GM19397 (cell line): ENCODE measurements around the gene GABRB1.

Experiments used
- ATAC-seq: cut with Tn5 transposase; IDR thresholded peaks from one replicate; pipeline ENCODE4 v1.9.1; 2021; ENCODE audit warnings: mild to moderate bottlenecking, moderate library complexity; ENCODE audit not compliant: unreplicated experiment

The GABRB1 gene

GRCh38 chr4:47031011-47031678, at the start of gene GABRB1:
Gene GABRB1 (plus strand): TSS chr4:47031567.
- ATAC-seq: no peak

DNA sequence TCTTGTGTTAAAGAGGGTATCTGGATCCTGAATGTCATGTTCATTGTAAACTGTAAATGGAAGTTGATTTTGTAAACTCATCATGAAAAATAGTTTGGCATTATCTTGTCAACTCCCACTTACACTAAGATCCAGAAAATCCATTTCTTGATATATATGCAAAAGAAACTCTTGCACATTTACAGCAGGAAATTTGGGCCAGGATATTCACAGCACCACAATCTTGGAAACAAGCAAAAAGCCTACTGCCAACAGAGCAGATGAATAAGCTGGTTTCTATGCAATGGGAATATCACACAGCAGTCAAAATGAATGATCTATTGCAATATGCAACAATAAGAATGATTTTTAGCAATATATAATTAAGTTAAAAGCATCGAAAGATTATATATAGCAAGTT, 46.6 kb upstream of the GABRB1 start:
- ATAC-seq: no peak

GRCh38 chr4:46986922-46987638, 44.3 kb upstream of the GABRB1 start:
- no peak for ATAC-seq

DNA sequence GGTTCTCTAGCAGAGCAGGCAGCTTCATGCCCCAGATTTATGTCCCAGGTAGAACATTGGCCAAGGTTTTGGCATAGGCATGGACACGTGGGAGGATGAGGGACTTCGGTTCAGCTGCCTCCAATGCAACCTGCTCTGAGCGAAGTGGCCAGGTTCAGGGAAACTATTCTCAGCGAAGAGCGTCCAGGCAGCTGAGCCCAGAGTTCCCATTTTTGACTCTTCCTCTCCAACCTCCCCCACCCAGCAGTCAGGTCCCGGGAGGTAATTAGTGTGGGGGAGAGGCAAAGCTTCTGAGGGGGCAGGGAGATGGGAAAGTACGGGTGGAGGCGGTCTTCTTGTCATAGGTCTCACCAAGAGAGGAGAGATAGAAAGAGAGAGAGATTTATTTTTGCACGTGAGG, 39.0 kb upstream of the GABRB1 start:
- ATAC-seq: no peak

DNA sequence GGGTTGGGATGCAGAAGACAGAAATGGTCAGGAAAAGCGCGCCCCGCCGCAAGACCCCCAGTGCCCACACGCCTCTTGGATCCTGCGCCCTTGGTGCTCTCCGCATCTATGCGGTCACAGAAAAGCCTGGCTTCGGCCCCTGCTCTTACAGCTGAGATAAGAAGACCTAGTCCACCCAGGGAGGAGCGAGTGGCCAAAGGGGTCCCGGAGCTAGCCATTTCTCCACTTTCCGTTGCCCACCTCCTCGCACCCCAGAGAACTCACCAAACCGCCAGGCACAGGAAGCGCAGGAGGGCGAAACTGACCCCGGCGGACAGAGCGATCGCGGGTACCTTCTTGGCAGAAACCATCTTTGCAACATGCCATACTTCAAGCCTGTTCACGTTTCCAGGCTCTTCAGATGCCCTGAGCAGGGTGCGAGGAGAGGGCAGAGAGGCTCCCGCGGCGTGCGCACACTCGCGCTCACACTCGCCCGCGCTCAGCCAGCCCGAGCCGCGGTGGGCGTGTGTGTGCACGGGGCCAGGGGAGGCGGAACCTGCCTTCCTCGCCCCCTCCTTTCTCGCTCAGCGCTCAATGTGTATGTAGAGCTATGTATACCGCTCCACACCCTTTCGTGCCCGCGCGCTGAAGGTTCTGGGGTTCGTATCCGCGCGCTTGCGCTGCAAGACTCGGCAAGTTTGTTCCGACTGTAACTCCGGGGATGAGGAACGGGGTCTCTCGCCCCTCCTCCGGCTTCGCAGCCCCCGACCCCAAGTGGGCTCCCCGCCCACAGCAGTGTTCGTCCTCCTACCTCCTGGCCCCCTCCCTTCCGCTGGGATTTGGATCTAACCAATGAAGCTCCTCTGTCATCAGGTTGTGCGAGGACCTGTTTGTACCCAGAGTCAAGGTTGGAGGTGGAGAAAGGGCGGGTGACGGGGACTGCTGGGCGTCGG, 38.0 kb upstream of the GABRB1 start, which contains the start of gene GABRA4:
GABRA4 (minus strand) TSS at position 507 of the 932 bp plus-strand sequence; CDS start at position 350, 157 bp downstream.
- no peak for ATAC-seq

GRCh38 chr4:46994007-46994405, 37.4 kb upstream of the GABRB1 start:
- no peak for ATAC-seq

- ATAC-seq: no peak
These were observed 31.8 kb upstream of the GABRB1 start for GRCh38 chr4:46999566-46999965.

DNA sequence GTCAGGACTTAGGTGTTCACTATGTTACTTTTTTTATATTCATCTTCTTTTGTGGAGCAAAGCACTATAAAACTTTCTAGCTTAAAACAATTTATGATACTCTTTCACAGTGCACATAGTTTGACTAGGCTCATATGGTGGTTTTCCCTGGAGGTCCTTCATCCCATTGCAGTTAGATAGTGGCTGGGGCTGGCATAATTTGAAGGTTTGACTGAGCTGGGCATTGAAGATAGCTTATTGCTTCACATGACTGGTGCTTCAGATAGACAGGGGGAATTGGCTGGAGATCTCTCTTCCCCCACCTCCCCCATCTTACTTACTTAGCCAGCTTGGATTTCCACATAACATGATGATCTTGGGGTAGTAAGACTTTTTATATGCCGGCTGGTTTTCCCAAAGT, 31.0 kb upstream of the GABRB1 start:
- no peak for ATAC-seq

DNA sequence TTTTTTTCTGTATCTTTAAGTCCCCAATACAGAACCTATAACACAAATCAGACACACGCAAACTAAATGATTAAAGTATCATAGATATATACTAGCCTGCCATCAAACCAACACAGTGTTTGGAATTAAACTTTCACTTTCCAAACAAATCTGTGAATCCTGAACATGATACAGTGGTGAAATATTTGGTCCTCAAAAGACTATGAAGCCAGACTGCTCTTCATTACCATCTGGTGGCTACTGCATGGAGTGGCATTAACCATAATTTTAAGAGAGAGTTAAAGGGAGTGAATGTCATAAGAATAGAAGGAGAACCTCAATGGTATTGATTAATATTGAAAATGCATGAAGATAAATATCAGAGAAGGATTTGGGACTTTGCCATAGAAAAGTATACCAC, 28.8 kb upstream of the GABRB1 start:
- no peak for ATAC-seq

DNA sequence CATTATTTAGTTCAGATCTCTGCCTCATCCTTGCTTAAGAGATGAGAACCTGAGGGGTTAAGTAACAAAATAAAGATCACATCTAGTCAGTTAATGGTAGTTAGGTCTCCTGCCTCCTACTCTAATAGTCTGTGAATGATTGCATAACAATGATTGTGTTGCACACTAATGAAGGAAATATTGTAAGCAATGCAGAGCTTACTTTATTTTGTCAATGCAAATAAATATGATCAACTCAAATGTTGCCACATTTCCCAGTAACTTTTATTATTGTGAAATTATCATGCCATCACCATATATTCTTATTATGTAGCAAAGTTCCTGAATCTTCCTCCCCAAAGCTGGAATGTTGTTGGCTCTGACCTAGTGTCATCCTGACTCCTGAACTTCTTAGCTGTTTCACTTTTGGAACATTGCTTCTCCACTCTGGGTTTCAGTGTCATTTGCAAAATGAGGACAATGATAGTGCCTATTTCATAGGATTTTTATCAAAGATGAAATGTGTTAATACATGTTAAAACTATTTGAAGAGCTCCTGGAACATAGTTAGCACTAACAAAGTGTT, 20.9 kb upstream of the GABRB1 start:
- ATAC-seq: peak; percentile 17

- peak; percentile 75 for ATAC-seq
These were observed 20.4 kb upstream of the GABRB1 start for GRCh38 chr4:47010912-47011446.

- ATAC-seq: no peak
These were observed 18.7 kb upstream of the GABRB1 start for GRCh38 chr4:47012676-47013075.

DNA sequence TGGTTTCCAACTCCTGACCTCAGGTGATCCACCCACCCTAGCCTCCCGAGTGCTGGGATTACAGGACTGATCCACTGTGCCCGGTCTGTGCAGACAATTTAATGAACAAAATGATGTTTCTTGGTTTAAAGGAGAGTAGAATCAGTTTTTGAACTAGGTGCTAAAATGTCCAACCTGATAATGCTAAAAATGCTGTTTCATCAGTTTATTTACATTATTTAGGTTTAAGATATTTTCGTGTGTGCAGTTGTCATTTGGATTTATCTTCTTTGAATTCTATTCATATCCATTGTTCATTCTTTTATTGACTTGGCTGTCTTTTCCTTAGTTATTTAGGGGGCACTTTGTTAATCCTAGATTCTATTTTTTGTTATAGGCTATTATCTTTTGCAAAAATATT, 18.0 kb upstream of the GABRB1 start:
- ATAC-seq: no peak

GRCh38 chr4:47017081-47017480, 14.3 kb upstream of the GABRB1 start:
- no peak for ATAC-seq

DNA sequence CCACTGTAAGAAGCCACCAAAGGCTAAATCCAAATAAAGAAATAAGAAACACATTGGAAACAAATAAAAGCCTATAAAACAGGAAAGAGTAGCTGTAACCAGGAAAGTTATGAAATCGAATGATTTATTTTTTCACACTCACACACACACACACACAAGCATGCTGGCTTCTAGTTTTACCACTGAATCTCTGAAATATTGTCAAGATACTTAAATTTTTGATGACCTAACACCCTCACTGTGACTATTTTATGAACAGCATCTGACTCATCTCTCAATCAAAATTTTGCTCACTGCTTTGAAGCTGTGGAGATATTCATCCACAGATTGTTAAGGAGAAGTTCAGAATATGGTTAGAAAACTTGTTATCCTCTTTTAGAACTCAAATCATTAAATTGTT, 13.9 kb upstream of the GABRB1 start:
- no peak for ATAC-seq

DNA sequence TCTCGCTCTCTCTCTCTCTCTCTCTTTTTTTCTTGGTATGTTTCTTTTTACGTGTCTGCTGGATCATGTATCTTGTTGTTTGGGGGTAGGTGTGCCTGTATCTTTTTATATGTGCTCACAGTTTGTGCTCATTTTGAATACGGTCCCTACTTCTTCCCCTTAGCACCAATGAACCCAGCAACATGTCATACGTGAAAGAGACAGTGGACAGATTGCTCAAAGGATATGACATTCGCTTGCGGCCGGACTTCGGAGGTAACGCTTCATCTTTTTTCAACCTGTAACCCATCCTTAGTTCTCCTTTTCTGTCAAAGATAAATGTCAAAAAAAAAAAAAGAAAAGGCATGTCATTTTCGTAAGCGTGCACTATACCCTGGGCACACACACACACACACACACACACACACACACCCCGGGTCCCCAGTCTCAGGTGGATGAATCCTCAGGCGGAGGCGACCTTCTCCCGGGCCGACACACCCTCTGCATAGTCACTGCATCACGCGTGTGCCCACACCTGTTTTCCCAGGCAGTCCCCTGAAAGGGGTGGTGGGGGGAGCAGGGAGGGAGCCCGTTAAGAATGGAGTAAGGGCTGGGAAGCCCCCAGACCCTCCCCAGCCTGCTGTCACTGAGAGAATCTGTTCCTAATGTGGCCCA, 511 bp downstream of the GABRB1 start:
- ATAC-seq: no peak

GRCh38 chr4:47032405-47033106, 1.2 kb downstream of the GABRB1 start:
- ATAC-seq: peak; percentile 97

DNA sequence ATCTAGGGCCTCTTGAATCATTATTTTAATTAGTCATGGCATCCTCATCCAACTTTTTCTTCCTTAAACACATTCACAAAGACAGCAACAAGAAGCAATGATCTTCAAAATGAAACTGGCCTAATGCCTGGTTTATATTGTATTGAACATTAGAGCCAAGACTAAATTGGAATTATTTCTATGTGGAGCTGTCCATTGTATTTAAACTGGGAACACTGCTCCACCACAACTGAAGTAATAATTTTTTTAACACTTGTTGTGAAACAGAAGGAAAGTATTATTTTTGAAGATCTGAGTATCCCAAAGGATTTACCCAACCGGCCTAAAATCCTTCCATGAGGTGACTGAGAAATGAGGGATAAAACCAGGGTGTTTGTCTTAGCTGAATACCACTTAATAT, 6.9 kb downstream of the GABRB1 start:
- no peak for ATAC-seq

DNA sequence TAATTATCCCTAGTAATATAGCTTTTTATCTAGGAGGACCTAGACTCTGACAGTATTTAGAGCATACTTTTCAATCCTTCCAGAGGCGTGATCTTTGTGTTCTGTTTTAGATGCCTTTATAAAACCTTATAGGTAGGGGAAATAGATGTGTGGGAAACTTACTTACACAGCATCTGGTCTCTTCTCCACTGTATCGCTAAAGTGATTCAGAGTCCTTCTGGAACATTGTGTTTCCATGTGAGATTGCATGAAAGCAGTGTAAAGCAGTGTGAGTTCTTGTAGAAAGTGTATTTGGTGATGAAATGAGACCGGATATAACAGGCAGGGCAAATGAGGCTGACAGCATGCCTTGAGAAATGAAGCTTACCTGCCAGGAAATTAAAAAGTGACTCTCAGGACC, 9.5 kb downstream of the GABRB1 start:
- no peak for ATAC-seq

DNA sequence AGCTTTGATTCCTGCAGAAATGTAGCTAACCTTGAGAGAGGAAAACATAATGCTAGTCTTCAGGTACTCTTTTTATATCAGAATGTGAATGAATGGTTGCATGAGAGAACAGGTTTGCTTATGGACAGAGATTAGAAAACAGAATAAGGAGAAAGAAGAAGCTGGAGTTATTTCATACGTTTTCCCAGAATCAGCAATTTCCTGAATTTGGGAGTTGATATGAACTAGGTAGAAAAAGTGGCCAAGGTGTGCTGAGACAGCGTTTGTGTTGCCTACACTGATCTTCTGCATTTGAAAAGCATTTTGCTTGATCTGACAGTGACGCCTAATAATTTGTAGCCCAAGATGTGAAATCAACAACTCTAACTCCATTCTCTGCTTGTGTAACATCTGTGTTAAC, 12.5 kb downstream of the GABRB1 start:
- no peak for ATAC-seq
